GM12865 (cell line): Measurements from ENCODE around the gene CCL27.

ENCODE experiments used
- DNase-seq: peaks from one replicate; pipeline ENCODE4 v3.0.0; 2010; ENCODE audit warnings: low read depth
- H3K4me3 ChIP-seq: 2 replicates; pipeline ENCODE4 v1.5.1; 2011; ENCODE audit warnings: mild to moderate bottlenecking, low read depth, low read length, control low read depth
- CTCF ChIP-seq: IDR thresholded peaks from 2 replicates; pipeline ENCODE4 v1.5.1; 2011; ENCODE audit warnings: low read length, control low read depth, low read depth, inconsistent platforms; ENCODE audit not compliant: insufficient read depth; ENCODE audit errors: missing control alignments

The CCL27 gene

GRCh38 chr9:34662526-34663302 lies at the start of gene CCL27:
TSS of gene CCL27 (minus strand) at chr9:34662657. CDS start at chr9:34662633, 24 bp downstream.
- no peak within 1 kb of the TSS for H3K4me3 ChIP-seq
- no peak for TF ChIP-seq CTCF
- no peak for DNase-seq

GRCh38 chr9:34712140-34712539 lies 49.7 kb upstream of the CCL27 start:
- TF ChIP-seq CTCF = no peak
- DNase-seq = no peak
- H3K4me3 ChIP-seq = no peak overlapping the region

- H3K4me3 ChIP-seq = no peak within 1 kb of the TSS
- DNase-seq = no peak
- no peak for TF ChIP-seq CTCF
Measured at GRCh38 chr9:34710023-34710422, 47.6 kb upstream of the CCL27 start, which contains the start of gene CCL21. TSS of gene CCL21 (minus strand) at chr9:34710136. CDS start at chr9:34710066, 70 bp downstream.

- H3K4me3 ChIP-seq = no peak overlapping the region
- TF ChIP-seq CTCF = no peak
- no peak for DNase-seq
Measured at GRCh38 chr9:34709196-34709978, 46.9 kb upstream of the CCL27 start.

GRCh38 chr9:34707130-34707529 lies 44.7 kb upstream of the CCL27 start:
- no peak for TF ChIP-seq CTCF
- no peak for DNase-seq

GRCh38 chr9:34701769-34702736 lies 39.6 kb upstream of the CCL27 start:
- peak; percentile 98 for TF ChIP-seq CTCF
- DNase-seq = peak; percentile 78
- H3K4me3 ChIP-seq = peak overlapping the region; percentile 21; the same call in 1 of the 2 replicates

More at GRCh38 chr9:34707130-34707529, 44.7 kb upstream of the CCL27 start:
- H3K4me3 ChIP-seq = no peak overlapping the region
